ENCODE results near the gene GNG4. TPM values are rescaled to one million over a fixed set of nuclear protein-coding genes. Genes with fewer than 3 reads are reported as not detected.

The GNG4 gene
- total RNA-seq, 1 donor = under 0.01 TPM

GRCh38 chr1:235504122-235504493 is 145.5 kb downstream of the GNG4 start, which contains the start of gene B3GALNT2:
B3GALNT2 (minus strand) TSS chr1:235504452; CDS start chr1:235504252, 200 bp downstream.
- Histone ChIP-seq H3K4me1 (ENCODE audit: insufficient read depth, low read length) (peaks cover 6% of the 10 kb centered on the region), H3K9me3 (ENCODE audit: low read depth, low read length) (no peaks in the 10 kb centered on the region), H3K4me3 (ENCODE audit: insufficient read depth, low read length) (peak within 1 kb of the TSS; percentile 87), H3K27me3 (ENCODE audit: insufficient read depth, low read length) (no peaks in the 10 kb centered on the region), H3K27ac (ENCODE audit: low read depth, low read length) (peak within 1 kb of the TSS; percentile 99), H3K36me3 (ENCODE audit: insufficient read depth, low read length) (no peaks in the 10 kb centered on the region), H4K20me1 (ENCODE audit: insufficient read depth, low read length) (peaks cover 8% of the 10 kb centered on the region), H2AFZ (ENCODE audit: low read length) (peak within 1 kb of the TSS; percentile 99), H3K4me2 (ENCODE audit: insufficient read depth, low read length) (peak within 1 kb of the TSS; percentile 89), H3K79me2 (ENCODE audit: insufficient read depth, low read length) (peaks cover 37% of the 10 kb centered on the region)
- DNase-seq (ENCODE audit: insufficient read length, low spot score, missing footprints) = no peak
- TF ChIP-seq CTCF (IDR thresholded peaks at IDR 0.05; ENCODE audit: extremely low read depth, low read depth, low read length) = no peak

- Histone ChIP-seq H3K27ac (ENCODE audit: low read depth, low read length) (peak overlapping the region; percentile 68), H3K9me3 (ENCODE audit: low read depth, low read length) (no peaks in the 10 kb centered on the region), H3K27me3 (ENCODE audit: insufficient read depth, low read length) (no peaks in the 10 kb centered on the region), H3K4me1 (ENCODE audit: insufficient read depth, low read length) (peaks cover 6% of the 10 kb centered on the region), H3K4me3 (ENCODE audit: insufficient read depth, low read length) (peak overlapping the region; percentile 87), H4K20me1 (ENCODE audit: insufficient read depth, low read length) (peaks cover 8% of the 10 kb centered on the region), H3K36me3 (ENCODE audit: insufficient read depth, low read length) (no peaks in the 10 kb centered on the region), H2AFZ (ENCODE audit: low read length) (peak overlapping the region; percentile 89), H3K4me2 (ENCODE audit: insufficient read depth, low read length) (peak overlapping the region; percentile 89), H3K79me2 (ENCODE audit: insufficient read depth, low read length) (peaks cover 41% of the 10 kb centered on the region)
- DNase-seq (ENCODE audit: insufficient read length, low spot score, missing footprints) = peak; percentile 85
- TF ChIP-seq CTCF (IDR thresholded peaks at IDR 0.05; ENCODE audit: extremely low read depth, low read depth, low read length) = no peak
Observed at GRCh38 chr1:235503403-235504121, 146.0 kb downstream of the GNG4 start.

- Histone ChIP-seq H3K4me2 (ENCODE audit: insufficient read depth, low read length) (peak overlapping the region; percentile 89), H3K79me2 (ENCODE audit: insufficient read depth, low read length) (peaks cover 49% of the 10 kb centered on the region), H4K20me1 (ENCODE audit: insufficient read depth, low read length) (peaks cover 8% of the 10 kb centered on the region), H3K27ac (ENCODE audit: low read depth, low read length) (peak overlapping the region; percentile 68), H2AFZ (ENCODE audit: low read length) (peak overlapping the region; percentile 89), H3K36me3 (ENCODE audit: insufficient read depth, low read length) (no peaks in the 10 kb centered on the region), H3K9me3 (ENCODE audit: low read depth, low read length) (no peaks in the 10 kb centered on the region), H3K4me1 (ENCODE audit: insufficient read depth, low read length) (peaks cover 6% of the 10 kb centered on the region), H3K27me3 (ENCODE audit: insufficient read depth, low read length) (no peaks in the 10 kb centered on the region), H3K4me3 (ENCODE audit: insufficient read depth, low read length) (peak overlapping the region; percentile 87)
- no peak for TF ChIP-seq CTCF (IDR thresholded peaks at IDR 0.05; ENCODE audit: extremely low read depth, low read depth, low read length)
- peak; percentile 61 for DNase-seq (ENCODE audit: insufficient read length, low spot score, missing footprints)
Observed at GRCh38 chr1:235502601-235503402, 146.8 kb downstream of the GNG4 start.

All from osteoblast (primary cell).